ENCODE data around the gene REXO4.
A peak's percentile ranks its signal among the peaks of the same experiment; 100 is the strongest.
"Not testable (repeated sequence)": the region's sequence is repeated elsewhere in the genome, so short reads cannot be mapped to it uniquely, and the experiment has no call there.

REXO4 gene

DNA sequence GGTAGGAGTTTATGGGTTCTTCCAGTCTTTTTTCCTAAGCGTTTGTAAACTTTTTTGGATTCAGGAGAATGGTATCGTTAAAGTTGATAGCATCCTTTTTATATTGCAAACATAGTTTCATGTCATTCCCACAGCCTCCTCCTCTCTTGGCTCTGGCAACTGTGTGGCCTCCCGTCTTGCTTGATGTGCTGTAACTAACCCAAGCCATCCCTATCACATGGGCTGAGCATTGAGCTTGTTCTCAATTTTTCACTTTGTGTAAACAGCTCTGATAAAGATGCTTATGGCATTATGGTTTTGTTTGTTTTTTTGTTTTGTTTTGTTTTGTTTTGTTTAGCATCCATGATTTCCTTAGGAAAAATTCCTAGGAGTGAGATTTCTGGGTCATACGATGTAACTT is 37.1 kb downstream of the REXO4 start:
- ChIA-PET POLR2A (no interaction called here), CTCF (no interaction called here)
- TF ChIP-seq, protein P1, sequence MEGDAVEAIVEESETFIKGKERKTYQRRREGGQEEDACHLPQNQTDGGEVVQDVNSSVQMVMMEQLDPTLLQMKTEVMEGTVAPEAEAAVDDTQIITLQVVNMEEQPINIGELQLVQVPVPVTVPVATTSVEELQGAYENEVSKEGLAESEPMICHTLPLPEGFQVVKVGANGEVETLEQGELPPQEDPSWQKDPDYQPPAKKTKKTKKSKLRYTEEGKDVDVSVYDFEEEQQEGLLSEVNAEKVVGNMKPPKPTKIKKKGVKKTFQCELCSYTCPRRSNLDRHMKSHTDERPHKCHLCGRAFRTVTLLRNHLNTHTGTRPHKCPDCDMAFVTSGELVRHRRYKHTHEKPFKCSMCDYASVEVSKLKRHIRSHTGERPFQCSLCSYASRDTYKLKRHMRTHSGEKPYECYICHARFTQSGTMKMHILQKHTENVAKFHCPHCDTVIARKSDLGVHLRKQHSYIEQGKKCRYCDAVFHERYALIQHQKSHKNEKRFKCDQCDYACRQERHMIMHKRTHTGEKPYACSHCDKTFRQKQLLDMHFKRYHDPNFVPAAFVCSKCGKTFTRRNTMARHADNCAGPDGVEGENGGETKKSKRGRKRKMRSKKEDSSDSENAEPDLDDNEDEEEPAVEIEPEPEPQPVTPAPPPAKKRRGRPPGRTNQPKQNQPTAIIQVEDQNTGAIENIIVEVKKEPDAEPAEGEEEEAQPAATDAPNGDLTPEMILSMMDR (IDR thresholded peaks at IDR 0.05; ENCODE audit: control extremely low read depth, extremely low read depth, low read depth, missing control alignments): no peak
- DNase-seq (ENCODE audit: extremely low spot score): no peak

DNA sequence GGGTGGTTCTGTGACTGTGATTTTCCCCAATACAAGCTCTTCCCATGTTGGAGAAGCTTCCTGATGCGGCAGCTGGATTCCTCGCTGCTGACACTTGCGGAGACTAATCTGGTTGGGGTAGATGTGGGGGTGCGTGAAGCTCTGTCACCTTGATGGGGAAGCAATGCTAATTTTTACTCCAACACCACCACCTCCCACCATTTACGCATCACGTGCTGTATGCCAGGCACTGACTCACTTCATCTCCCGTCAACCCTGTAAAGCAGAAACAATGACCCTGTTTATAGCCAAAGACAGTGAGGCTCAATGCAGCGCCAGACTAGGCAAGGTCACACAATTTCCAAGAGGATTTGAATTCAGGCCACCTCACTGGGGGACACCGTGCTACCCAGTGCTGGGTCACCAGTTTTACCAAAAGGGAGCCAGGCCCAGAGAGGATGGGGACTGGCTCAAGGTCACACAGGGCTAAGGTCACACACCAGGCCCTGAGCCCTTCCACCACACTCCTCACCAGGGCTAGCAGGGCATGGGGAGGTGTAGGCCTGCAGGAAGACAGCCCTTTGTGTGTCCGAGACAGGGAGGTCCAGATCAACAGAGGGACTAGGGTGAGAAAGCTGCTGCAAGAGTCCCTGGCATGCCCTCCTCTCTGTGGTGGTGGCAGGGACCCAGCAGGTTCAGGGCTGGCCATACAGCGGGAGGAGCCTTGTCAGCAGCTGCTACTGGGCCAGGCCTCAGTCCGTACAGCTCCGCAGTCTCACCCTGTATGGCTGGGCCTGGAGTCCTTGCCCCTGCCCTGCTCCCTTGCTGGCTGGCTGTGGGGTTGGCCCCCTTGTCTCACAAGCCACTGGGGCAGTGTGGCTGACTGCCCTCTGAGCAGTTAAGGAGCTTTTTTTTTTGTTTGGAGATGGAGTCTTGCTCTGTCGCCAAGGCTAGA is 38.4 kb downstream of the REXO4 start:
- DNase-seq (ENCODE audit: extremely low spot score): no peak
- ChIA-PET POLR2A (no interaction called here), CTCF (interaction anchor here (1.4 kb wide), 1 partner anchor 8 kb away, joined by 6 read pairs; no protein-coding TSS in a partner anchor)
- TF ChIP-seq, protein P1 (IDR thresholded peaks at IDR 0.05; ENCODE audit: control extremely low read depth, extremely low read depth, low read depth, missing control alignments): no peak

DNA sequence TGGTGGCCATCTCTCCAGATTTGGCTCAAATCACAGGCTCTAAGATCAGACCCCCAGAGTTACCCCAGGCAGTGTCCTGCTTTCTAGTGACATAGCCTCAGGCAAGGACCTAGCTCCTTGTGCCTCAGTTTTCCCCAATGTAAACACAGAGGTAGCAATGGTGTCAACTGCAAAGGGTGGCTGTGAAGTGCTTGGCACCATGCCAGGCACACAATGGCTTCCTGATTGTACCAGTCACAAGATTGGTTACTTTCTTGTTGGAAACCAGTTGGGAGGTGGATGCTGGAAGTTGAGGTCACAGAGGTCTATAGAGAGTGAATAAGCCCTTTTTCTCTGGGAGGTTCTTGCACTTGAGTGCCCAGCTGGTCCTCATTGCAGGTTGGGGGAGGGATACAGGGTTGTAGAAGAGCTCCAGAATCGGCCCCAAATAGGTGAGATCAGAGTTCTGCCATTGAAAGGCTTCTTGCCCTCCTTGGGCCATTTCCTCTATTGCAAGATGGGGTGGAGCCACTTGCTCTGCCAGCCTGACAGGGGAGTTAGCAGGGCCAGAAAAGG is 39.3 kb downstream of the REXO4 start:
- POLR2A ChIA-PET: no interaction called here
- no peak for DNase-seq (ENCODE audit: extremely low spot score)
- CTCF ChIA-PET: interaction anchor here (1.4 kb wide), 1 partner anchor 9 kb away, joined by 6 read pairs; no protein-coding TSS in a partner anchor
- TF ChIP-seq, protein P1 (IDR thresholded peaks at IDR 0.05; ENCODE audit: control extremely low read depth, extremely low read depth, low read depth, missing control alignments): no peak

DNA sequence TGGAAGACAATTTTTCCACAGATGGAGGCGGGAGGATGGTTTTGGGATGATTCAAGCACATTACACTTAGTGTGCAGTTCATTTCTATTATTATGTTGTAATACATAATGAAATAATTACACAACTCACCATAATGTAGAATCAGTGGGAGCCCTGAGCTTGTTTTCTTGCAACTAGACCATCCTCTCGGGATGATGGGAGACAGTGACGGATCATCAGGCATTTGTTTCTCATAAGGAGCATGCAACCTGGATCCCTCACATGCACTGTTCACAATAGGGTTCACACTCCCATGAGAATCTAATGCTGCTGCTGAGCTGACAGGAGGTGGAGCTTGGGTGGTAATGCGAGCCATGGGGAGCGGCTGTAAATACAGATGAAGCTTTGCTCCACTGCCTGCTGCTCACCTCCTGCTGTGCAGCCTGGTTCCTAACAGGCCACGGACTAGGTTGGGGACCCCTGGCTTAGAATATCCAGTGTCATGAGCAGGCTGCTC is 40.0 kb downstream of the REXO4 start:
- POLR2A ChIA-PET: no interaction called here
- TF ChIP-seq, protein P1 (IDR thresholded peaks at IDR 0.05; ENCODE audit: control extremely low read depth, extremely low read depth, low read depth, missing control alignments): no peak
- CTCF ChIA-PET: interaction anchor here (1.6 kb wide), 1 partner anchor 23 kb away, joined by 4 read pairs; no protein-coding TSS in a partner anchor
- DNase-seq (ENCODE audit: extremely low spot score): no peak

DNA sequence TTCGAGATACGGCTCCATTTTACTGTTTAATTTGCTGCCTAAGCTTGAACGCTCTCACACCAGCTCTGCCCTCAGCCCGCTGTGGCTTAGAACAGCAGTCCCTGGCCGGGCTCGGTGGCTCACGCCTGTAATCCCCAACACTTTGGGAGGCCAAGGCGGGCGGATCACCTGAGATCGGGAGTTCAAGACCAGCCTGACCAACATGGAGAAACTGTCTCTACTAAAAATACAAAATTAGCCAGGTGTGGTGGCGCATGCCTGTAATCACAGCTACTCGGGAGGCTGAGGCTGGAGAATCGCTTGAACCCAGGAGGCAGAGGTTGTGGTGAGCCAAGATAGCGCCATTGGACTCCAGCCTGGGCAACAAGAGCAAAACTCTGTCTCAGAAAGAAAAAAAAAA is 40.5 kb downstream of the REXO4 start:
- not testable (repeated sequence) for DNase-seq (ENCODE audit: extremely low spot score)
- CTCF ChIA-PET: interaction anchor here (0.9 to 1.6 kb wide), 3 partner anchors 11 to 47 kb away, joined by 3 to 4 read pairs (median 3); no protein-coding TSS in a partner anchor
- POLR2A ChIA-PET: interaction anchor here (0.7 to 0.8 kb wide), 2 partner anchors 28 to 223 kb away, joined by 3 read pairs; no protein-coding TSS in a partner anchor

DNA sequence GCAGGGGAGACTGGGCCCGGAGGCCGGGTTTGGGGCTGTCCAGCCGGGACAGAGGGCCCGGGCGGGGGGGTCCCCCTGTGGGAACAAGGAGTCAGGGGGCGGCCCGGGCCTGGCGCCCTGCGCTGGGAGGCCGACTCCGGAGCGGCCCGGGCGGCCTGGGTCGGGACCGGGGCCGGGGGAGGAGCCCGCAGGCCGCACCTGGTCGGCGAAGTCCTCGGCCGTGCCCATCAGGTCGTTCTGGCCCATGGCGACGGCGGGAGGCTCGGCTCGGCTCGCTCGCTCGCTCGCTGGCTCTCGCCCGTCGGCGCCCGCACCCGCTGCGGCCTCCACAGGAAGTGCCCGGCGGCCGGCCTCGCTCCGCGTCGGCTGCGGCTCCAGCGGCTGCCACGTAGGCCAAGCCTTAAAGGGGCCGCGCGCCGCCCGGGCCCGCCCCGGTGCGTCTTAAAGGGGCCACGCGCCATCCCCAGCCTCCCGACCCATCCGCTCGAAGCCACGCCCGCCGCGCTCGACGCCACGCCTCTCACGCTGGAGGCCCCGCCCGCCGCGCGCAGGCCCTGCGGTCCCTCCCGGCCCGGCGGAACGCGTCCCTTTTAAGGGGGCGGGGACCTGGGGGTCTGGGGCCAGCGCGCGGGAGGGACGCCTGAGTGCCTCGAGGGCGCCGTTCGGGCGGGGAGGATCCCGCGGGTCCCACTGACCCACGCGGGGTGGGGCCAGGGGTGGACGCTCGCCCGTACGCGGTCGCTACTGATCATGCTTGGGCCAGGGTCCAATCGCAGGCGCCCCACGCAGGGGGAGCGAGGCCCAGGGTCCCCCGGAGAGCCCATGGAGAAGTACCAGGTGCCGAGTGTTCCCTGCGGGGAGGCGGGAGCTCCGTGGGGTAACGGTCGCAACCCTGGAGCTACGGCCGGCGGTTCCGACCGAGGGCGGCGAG is 41.8 kb downstream of the REXO4 start, which contains the start of the genes STKLD1 and SURF4:
Gene STKLD1 (plus strand): TSS at position 643 of the 931 bp plus-strand sequence. CDS start 108 bp downstream, at position 751.
Gene SURF4 (minus strand): TSS at position 337 of the 931 bp plus-strand sequence. CDS start 91 bp downstream, at position 246.
- POLR2A ChIA-PET: interaction anchor here (1.1 to 2.5 kb wide), 3 partner anchors 13 to 28 kb away, joined by 3 to 10 read pairs (median 4); partner anchors contain the start of genes MED22 and RPL7A
- TF ChIP-seq, protein P1 (IDR thresholded peaks at IDR 0.05; ENCODE audit: control extremely low read depth, extremely low read depth, low read depth, missing control alignments): no peak
- DNase-seq (ENCODE audit: extremely low spot score): peak; percentile 100
- CTCF ChIA-PET: interaction anchor here (0.9 to 1.6 kb wide), 5 partner anchors 13 to 110 kb away, joined by 3 to 5 read pairs (median 3); no protein-coding TSS in a partner anchor
